CD4-positive, alpha-beta T cell treated with Interleukin-15 for 4 hours (primary cell): ENCODE results near the gene CAPZA1.

Experiments
- DNase-seq: peaks from one replicate; pipeline ENCODE4 v3.0.0-alpha.2; 2020; ENCODE audit warnings: low spot score

The CAPZA1 gene

DNA sequence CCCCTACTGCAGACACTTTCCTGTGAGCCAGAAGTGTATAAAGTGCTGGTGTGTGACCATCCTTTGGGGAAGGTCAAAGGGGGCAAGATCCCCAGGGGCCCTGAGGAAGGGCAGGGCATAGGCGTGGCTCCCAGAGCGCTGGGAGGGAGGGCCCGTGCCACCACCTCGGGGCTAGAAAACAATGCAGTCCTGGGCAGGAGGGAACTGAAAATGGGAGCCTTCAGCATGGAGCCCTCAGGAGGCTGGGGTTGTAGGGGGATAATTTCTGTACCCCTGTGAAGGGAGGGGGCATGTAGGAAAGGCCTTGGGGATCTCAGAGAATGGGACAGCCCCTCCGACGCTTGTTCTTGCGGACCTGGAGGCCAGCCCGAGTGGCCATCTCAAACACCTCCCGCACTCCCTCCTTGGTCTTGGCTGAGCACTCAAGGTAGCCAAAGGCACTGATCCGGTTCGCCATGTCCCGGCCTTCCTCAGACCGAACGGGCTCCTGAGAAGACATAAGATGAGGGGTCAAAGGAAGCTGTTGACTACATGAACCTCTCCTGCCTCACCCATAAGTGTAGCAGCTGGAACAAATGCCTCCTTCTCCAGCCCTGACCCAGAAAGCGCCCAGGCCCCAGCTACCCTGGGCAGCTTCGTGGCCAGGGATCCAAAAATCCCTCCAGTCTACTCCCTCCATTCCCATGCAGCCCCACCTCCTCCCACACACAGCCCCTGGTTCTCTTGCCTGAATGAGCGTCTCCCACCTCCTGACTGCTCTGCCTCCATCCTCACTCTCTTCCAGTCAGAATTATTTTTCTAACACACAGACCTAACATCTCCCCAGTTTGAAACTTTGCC lies 81.8 kb downstream of the CAPZA1 start:
- DNase-seq: no peak

DNA sequence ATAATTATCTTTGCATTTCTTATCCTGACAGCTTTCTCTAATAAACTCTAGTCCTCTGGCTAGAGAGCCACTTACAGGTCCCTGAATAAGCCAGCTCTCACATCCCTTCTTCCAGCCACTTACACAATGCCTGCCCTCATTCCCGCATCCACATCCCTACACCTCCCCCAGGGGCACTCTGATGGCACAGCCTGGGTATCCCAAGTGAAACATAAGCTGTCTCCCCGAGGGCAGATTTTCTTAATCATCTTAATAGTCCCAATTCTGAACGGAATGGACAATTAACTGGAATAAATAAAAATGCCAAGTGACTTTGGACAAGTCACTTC lies 82.4 kb downstream of the CAPZA1 start:
- no peak for DNase-seq

DNA sequence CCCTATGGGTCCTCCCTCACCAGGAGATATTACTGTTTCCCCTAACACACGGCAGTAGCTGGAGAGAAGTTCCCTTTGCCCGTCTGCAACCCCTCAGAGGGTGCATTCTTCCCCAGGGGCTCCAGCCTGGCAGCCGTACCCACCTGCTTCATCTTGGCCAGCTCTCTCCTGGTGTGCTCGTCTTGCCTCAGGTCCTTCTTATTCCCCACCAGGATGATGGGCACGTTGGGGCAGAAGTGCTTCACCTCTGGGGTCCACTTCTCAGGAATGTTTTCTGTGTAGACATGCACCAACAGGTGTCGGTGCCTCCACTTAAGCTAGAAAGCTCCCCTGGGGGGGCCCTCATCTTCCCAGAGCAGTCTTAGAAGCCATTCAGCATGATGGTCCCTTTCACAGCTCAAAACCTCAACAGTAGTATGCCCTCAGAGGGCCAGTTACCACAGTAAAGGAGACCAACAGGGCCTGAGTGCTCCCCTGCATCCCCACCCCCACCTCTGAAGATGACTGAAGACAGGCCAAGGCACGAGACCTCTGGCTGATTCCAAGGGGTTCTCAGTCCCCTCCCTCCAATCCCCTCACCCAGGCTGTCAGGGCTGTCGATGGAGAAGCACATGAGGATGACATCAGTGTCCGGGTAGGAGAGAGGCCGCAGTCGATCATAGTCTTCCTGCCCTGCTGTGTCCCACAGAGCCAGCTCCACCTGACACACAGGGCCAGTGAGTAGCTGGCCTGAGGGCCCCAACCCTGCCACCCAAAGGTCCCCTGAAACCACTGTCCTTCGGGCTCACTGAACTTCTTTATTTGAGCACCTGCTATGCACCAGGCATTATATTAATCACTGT lies 83.0 kb downstream of the CAPZA1 start:
- DNase-seq: no peak

DNA sequence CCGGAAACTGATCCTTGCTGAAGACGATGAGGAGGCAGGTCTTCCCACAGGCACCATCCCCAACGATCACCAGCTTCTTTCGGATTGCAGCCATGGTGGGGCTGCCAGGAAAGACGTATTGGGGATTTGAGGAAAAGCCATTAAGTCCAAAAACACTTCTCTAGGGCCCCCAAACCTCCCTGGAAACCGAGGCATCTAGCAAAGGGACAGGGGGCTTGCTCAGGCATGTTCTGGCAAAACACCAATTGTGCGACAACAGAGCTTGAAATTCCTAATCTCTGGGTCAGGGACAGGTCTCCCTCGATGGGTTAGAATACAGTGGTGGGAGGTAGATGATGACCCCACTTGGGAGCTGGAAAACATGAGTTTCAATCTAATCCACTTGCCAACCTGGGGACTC lies 84.1 kb downstream of the CAPZA1 start:
- no peak for DNase-seq

DNA sequence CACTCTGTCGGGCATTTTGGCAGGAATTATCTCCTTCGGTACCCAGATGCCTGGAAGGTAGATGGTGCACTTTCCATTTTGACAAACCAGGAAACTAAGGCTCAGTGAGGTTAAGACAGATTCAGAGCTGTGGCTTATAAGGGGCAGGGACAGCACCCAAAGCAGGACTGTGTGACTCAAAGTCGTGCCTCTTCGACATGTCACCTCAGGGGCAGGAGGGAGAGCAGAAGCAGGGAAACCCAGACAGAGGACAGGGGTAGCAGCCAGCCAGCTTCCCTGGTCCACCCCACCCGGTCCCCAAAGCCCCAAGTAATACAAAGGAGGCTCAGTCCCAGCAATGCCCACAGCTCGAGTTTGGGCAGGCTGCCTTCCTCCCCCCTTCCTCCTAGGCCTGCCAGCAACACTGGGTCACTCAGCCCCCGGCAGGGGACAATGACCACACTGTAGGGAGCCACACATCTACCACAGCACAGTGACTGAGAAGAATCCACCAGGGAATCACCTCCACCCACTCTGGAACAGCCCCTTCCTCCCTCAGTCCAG lies 84.8 kb downstream of the CAPZA1 start:
- DNase-seq: no peak

DNA sequence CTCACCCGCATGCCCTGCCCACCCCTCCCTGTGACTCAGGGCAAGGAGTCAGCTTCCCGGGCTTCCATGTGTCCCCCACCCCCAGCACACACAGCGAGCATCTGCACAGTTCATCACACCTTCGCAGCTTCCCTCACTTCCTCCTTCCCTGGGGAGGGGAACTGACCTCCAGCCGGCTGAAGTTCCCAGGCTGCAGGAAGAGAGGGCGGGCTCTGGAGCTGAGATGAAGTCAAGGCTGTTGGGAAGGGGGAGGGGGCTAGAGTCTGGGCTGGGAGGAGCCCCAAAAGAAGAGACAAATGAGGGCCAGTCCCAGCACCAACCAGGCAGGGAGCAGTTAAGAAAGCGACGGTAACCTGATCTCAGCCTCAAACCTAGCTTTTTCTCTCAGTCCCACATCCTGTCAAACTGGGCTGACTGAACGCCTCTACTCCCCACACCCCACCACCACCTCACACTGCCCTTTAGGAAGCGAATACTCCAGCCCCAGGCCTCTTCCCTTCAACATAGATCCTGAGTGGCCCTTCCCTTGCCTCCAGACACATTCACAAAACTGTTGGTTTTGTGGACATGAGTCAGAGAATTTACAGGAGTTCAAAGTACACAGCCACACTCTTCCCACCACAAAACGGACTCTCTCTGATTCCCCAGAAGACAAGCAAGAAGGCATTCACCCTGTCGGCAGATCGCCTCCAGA lies 85.4 kb downstream of the CAPZA1 start:
- peak; percentile 40 for DNase-seq

DNA sequence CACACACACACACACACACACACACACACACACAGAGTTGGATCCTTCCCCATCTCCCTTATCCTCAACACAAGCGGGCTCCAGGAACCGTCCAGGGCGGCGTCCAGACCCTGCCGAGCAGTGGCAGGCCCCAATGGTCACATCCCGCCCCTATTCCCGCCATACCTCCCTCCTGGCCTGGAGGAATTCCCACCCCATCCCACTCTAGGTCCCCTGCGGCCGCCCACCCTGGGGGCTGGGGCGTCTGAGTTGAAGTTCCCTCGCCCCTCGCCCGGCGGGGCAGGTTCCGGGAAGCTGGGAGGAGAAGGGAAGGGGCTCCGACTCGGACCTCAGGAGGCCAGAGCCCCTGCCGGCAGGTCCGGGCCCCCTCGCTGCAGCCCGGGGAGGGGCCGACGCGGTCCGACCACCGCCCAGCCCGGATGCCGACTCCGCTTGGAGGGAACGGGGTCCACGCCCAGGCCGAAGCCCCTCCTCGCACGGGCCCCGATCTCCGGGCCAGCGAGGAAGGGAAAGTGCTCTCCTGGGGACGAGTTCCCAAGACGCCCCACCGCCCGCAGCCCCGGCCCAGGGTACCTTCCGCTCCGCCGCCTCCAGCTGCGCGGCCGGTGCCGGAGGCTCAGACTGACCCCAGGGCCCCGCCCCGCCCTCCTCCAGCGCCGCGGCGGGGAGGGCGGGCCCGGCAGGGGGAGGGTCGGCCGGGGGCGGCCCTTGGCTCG lies 87.0 kb downstream of the CAPZA1 start, which contains the start of gene RHOC:
RHOC (minus strand) TSS at position 623 of the 716 bp plus-strand sequence. CDS start 3,328 bp downstream, outside the sequence.
- DNase-seq: no peak

DNA sequence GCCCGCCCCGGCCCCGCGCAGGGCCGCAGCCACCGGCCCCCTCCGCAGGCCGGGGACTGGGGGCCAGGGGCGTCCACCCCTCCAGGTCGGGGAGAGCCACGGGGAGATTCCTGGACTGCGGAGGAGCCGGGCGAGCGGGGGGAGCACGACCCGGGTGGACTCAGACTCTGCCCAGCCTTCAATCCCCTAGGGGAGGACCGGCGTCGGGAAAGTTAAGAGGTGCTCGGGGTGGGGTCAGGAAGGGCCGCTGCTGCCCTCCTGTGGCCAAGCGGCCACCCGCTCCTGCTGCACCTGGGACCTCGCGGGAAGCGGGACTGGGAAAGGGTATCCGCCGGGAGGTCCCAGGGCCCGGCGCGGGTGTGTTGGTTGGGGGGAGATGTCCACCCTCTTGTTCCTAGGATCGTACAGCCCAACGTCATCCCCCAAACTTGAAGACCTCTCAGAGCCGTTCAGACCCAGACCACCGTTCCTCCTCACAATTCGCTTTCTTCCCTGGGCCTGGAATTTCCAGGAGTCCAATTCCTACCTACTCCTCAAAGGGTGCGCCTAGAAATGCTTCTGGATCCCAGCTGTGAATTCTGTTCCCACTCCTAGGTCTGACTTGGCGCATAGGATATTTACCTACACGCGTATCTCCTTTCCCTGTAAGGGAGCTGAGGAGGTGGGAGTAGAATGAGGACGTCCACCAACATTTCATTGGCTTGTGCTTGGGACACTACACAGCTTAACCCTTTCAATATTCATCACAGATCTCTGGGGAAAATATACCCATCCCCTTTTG lies 87.8 kb downstream of the CAPZA1 start:
- peak; percentile 62 for DNase-seq

DNA sequence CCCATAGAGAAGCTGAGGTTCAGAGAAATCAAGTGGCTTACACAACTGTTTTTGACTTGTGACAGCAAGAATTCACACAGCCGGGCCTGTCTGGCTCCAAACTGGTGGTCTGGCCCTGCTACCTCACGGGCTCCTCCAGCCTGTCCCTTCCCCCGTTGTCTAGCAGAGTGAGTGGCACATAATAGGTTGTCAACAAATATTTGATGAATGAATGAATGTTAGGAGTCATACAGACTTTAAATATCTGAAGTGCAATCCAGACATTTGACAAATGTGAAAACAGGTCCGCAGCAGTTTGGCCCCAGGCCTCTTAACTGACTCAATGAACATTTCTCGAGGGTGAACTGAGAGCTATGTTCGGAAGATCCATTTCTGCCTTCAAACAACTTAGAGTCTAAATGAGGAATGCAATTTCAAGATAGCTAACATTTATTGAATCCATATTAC lies 88.4 kb downstream of the CAPZA1 start:
- DNase-seq: no peak

DNA sequence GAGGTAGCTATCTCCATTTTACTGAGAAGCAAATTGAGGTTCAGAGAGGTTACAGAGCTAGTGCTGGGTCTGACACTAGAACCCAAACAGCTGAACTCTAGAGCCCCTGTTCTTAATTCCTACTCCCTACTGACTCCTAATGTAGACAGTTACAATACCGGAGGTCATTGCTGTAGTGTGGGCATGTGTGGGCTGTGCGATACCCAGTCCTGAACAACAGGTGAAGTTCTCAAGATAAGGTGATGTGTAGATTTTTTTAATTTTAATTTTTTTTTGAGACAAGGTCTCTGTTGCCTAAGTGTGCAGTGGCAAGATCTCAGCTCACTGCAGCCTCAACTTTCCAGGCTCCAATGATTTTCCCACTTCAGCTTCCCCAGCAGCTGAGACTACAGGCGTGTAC lies 88.9 kb downstream of the CAPZA1 start:
- DNase-seq: no peak

DNA sequence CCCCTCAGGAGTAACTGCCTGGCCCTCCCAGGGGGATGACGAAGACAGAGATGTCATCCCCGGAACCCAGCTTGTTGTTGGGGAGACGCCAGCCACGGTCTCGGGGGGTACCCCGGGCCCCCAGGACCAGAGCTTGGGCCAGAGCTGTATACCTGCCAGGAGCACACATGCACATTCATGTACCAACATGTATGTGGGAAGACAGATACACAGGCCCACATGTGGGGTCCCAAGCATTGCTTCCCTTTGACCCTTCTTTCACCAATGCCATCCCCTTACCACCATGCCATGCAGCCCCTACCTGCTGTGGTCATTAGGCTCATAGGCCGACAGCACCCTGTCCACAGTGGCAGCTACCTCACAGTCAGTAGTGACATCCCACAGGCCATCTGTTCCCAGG lies 90.5 kb downstream of the CAPZA1 start:
- DNase-seq: no peak

DNA sequence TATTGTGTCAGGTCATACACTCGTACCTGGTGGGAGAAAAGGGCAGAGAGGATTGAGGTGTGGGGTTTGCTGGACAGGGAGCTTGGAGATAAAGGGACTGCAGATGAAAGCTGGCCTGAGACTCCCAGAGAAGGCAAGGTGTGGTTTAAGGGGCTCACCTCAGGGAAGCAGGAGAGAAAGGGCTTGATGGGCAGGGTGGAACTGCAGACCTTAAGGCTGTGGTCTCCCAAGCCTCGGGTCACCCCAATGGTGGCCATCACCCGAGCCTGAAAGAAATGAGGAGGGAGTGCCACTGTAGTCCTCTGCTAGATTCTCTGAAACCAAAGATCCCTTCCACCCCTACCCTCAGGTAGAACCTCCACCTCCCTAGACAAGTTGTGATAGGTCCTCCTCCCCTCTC lies 91.0 kb downstream of the CAPZA1 start:
- no peak for DNase-seq

DNA sequence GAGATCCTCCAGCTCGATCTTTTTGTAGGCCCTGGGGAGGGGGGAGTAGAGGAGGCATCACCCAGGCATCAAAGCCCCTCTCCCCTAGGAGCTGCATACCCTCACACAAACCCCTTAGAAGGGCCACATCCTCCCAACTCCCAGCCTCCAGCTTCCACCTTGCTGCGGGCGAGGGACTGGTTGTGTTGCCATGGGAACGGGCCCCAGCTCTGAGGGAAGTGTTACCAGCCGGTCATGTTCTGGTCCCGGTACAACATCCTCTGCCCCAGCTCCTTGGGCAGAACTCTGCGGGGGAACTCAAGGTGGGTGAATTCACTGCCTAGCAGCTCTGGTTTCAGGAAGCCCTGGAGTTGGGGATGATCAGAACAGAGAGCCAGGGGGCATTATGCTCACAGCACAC lies 91.4 kb downstream of the CAPZA1 start:
- no peak for DNase-seq

DNA sequence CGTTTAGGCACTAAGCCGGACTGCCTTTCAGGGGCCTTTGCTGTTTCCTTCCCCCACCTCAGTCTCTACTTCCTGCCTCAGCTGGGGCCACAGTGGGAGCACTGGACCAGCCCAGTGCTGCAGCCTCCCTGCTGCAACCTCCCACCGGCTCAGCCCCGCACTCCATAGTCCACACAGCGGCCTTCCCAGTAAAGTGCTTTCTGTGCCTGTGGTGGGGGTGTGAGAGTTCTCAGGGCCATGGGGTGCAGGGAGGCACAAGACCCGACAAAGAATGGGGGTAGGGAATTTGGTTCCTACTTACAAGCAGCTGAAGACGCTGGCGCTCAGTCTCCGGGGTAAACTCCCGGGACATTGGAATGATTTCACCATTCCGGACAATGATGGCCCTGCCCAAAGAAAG lies 92.0 kb downstream of the CAPZA1 start:
- no peak for DNase-seq

DNA sequence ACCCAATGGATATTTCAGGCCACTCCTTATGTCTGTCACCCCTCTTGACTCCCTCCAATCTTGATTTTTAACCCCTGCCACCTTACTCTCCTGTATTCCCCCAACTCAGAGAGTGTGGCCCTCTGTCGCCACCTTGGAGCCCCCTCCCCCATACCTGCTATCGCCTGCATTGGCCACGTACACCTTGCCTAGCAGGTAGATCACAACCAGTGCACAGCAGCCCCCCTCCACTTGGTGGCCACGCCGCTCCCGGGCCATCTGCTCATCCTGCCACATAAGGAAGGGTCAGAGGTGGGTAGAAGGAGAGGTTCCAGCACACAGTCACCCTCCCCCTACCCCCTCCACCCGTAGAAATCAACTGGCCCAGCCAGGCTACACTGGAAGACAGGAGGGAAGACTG lies 92.6 kb downstream of the CAPZA1 start:
- DNase-seq: no peak

DNA sequence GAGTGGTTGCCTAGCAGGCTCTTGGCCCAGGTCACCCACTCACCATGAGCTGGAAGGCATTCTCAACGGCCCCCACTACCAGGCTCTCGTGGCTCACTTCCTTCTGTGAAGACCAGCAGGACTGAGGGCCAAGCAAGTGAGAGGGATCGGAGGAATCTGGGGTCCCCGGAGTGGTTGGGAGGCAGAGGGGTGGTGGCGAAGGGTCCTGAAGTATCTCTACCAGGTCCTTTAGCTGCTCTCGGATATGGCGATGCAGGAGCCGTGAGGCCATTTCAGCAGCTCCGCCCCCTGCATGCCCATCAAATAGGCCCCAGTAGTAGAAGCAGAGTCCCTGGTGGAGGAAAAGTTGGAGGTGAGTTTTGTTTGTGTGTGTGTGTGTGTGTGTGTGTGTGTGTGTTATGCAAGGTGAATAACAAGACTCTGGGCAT lies 93.1 kb downstream of the CAPZA1 start:
- DNase-seq: no peak

DNA sequence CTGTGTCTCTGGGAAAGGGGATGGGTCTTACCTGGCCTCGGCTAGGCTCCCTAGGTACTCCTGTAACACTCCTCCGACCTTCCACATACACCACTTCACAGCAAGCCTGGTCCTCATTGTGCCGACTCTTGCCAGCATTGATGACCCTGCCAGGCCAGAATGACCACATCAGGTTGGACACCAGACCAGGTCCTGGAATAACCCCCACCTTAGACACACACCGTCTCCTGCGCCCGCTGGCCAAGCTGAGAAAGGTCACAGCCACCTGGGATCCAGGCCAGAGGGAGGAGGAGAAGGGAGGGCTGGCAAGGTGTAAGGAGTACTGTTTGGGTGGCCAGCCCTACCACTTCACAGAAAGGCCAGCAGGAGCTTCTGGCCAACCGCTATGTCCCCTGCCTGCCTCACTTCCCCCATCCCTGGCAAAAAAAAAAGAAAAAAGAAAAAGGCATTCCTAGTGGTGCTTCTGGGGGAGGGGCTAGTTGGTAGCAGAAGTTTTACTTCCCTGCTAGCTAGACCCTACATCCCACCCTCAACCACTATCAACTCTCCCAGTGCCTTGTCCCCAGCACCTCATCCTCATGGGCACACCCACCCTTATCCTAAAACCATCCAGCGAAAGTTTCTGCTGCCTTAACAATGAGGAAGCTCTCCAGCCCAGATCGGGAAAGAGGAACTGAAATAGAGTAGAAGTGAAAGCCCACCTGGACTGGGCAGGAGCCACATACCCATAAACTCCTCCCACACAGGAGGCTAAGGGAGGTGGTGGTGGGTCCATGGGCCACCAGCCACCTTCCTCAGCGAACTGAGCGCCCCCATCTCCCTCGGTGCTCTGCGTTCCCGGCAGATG lies 94.1 kb downstream of the CAPZA1 start:
- DNase-seq: no peak

DNA sequence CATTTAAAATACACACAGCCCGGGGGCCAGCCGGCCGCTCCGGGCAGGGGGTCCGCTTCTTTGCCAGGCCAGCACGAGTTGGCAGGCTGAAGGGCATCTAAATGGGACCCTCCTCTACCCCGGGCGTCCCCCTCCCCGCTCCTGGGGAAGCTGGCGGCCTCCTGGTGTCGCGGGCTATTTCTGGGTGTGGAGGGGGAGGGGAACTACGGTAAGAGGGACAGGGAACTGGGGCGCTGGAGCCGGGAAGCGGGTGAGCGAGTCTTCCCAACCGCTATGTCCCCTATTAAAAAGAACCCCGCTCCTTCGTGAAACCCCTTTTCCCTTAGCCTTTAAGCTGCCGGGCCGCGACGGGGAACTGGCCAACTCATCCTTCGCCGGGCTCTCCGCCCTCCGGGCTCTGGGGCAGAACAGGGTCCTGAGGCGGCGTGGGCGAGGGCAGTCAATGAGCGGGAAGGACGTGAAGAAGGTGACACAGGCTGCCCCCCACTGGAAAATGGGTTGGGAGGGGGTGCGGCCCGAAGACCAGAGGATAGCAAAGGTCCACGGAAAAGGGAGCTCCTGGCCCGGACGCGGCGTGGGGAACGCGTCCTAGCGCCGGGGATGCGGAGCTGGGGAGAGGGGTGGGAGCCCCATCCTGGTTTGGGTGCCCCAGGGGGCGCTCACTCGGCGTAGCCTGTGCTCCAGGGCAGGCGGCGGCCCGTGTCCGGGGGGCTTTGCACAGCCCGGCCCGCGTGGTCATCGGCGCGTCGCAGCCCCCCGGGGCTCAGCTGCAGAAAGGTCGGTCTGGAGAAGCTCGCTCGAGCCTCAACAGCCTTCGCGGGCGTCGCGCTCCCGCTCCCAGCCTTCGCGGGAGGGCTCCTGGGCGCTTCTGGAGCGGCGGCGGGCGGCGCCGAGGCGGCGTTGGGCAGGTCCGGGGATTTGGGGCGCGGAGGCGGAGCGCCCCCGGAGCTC lies 95.0 kb downstream of the CAPZA1 start:
- no peak for DNase-seq
